GM19397 (cell line): ENCODE results near the gene VTI1A.

Source experiments
- ATAC-seq: cut with Tn5 transposase; IDR thresholded peaks from one replicate; pipeline ENCODE4 v1.9.1; 2021; ENCODE audit warnings: mild to moderate bottlenecking, moderate library complexity; ENCODE audit not compliant: unreplicated experiment

VTI1A gene

DNA sequence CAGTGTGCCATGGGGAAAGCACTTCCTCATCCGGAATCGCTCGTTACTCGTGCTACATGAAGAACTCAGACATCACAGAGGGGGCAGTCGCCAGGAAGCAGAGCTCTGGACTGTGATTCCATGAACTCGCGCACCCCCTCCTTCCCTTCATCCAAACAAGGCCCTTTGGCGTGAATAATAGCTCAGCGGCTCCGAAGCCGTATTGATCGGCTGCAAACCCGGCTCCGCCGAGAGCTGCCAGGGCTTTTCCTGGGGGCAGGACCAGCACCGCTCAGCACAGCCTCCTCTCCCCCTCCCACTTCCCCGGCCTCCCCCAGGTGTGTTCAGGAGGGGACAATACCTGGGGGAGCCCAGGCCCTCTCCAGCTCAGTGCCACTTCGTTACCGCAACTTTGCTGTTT, 374.0 kb downstream of the VTI1A start:
- no peak for ATAC-seq

DNA sequence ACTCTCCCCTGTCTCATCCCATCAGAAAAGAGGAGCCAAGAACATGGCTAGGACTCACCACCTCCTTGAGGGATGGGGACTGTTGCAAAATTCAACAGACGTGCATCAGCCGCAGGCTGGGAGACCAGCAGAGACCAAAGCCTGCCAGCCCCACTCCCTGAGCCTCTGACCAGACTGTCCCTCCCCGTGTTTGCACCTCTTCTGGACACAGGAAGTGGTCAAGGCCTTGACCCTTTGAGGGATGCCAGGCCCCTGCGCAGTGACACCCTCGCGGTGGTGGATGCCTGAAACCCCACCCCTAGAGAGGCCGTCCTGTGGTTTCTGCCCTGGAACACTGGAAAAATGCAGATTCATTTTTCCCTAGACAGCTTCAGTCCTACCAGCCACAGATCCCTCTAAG, 374.6 kb downstream of the VTI1A start:
- ATAC-seq: no peak

DNA sequence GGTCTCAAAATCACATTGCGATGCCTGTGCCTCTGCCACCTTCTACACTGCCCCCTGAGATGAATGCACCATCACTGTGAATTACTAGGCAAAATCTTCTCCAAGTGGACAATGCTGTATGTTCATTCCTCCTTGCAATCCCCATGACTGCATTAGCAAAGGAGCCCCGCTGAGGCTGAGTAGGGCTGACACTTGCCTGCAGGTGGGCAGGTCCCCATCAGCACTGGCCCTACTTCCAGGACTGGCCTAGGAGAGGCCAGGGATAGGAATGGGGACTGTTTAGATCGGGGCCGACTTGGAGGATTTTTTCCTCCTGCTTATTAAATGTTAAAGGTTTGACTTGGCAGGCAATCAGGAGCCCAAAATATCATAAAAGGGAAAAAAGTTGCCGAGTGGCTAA, 376.0 kb downstream of the VTI1A start:
- ATAC-seq: no peak

DNA sequence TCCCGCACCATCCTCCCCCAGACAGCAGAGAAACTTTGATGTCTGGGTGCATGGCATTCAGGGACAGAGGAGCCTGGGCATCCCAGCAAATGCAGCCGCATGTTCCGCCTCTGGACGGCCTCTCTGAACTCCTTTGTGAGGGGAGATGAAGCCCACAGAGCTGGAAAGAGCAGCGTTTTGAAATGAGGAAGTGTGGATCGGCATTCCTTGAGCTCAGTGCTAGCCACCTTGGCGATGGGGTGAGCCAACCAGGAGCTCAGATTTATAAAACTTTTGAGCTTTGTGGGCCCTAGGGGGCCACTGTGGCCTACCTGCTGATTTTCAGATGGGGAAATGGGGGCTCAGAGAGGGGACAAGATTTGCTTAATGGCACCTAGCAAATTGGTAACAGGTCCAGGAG, 376.6 kb downstream of the VTI1A start:
- no peak for ATAC-seq

DNA sequence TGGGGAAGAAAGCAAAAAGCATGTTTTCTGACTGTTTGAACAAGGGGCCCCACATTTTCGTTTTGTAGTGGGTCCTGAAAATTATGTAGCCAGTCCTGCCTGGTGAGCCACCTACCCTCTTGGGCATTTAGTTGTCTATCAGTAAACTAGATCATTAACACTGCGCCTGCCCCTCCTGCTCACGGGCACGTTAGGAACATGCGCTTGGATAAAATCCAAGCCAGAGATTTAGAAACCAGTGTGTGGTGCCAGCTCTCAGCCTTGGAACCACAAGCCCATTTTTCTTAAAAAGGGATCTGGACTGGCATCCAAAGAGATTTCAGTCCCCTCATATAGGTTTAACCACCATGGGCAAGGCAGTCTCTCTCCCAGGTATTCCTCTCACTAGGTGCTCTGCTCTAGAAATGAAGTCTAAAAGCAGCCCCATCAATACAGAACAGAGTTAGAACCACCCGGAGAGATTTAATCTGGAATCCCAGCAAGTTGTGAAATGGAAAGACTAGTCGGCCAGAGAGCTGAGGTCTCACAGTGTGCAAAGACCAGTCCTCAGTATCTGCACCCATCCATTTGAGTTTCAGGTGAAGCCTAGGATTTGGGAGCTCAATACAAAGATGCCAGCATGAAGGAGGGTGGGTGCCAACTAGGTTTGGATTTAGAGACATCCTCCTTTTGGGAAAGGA, 379.1 kb downstream of the VTI1A start:
- ATAC-seq: no peak

DNA sequence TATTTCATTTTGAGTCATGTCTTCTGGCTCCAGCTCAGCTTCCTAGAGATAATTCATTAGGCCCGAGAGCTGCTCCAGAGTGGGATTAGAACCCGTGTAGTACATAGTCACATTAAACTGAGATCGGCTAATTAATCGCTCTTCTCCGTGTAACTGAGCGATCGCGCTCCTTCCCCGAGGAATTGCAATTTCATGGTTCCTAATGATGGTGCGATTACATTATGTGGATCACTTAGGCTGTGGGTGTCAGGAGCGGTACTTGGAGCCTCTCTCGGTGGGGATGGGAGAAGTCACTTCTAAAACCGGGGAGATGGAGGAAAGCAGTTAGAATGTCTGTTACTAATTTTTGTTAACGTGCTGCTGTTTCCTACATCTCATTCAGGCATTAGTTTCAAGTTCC, 380.1 kb downstream of the VTI1A start:
- ATAC-seq: no peak

DNA sequence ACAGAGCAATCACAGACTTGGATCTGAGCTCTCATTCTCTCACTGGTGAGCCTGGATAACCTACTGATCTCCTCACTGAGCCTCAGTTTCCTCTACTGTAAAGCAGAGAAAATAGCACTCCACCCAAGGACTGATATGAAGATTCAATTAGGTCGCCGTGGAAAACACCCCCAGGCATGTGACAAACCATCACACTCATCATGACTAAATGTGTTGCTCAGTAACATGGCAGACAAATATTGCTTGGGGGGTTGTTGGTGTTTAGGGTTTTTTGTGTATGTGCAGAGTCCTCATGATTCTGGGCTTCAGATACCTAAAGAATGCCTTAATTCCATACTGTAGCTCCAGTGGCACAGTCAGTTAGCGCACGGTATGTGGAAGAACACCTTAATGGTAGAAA, 380.9 kb downstream of the VTI1A start:
- ATAC-seq: no peak

DNA sequence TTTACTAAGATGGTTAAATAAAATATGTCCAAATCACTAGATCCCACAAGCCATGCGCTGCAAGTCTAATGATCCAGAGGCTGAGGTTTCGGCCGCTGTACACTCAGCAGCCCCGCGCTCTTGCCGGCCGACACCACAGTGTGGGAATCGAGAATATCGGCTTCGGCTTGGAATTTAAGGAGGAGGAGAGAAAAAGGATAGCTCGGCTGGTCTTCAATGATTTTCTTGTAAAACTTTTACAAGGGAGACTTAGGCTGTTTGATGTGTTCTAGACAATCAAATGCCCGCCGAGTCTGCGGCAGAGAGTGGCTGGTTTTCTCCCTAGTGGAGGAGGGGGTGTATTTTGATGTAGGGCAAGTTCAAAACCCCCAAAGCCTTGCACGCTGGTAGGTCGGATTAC, 384.8 kb downstream of the VTI1A start:
- no peak for ATAC-seq

DNA sequence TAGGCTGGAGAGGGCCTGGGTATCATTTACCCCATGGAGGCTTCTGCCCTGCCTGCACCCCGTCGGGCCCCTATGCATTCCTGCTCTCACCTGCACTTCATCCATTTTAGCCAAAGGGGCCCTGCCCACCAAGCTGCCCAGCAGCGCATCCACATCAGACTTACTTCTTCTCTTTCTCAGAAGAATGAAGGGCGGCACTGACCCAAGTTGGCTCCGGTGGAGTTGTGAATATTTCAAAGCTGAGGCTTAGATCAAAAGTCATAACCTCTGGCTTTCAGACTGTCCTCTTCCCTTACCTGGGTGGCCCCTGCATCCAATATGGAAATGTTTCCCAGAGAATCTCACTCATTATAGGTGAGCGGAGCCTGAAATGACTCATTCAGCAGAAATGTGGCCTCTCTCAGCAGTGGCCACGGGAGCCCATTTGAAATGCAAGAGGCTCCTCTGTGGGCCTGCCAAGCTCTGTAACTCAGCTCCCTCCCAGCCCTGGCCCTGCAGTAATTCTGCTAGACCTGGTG, 385.4 kb downstream of the VTI1A start:
- ATAC-seq: no peak

DNA sequence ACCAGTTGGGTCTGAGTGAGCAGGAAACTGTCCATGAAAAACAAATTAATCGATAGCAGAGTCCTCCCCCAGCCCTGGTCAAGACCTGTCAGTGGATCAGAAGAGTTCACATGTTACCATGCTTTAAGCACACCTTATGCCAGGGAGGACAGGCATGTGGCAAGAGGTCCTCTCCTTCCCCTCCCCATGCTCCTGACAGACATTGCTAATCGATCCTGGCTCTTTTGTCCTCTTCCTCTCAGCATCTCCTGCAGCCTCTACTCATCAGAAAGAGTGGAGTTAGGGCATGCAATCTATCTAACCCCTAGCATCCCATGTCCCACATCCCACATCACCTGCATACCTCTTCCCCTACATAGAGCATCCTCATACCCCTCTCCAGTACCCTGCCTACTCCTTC, 385.9 kb downstream of the VTI1A start:
- no peak for ATAC-seq

DNA sequence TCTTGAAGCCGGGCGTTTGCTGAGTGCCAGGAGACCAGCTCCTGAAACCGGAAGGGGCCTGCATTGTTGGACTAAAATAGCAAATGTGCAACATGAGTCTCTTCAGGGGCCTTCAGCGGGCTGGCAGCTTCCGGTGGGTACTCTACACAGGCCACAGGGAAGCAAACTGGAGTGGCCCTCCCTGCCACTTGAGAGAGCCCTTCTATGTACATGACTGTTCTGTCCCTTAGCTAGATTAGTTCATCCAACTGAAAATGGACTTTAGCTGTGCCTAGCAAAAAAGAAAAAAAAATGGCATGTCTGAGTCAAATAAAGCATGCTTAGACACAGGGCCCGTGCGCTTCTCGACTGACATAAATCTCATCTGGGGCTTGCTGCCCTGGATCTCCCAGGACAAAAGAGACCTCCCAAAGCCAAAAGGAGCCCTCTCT, 387.8 kb downstream of the VTI1A start:
- peak; percentile 56 for ATAC-seq

DNA sequence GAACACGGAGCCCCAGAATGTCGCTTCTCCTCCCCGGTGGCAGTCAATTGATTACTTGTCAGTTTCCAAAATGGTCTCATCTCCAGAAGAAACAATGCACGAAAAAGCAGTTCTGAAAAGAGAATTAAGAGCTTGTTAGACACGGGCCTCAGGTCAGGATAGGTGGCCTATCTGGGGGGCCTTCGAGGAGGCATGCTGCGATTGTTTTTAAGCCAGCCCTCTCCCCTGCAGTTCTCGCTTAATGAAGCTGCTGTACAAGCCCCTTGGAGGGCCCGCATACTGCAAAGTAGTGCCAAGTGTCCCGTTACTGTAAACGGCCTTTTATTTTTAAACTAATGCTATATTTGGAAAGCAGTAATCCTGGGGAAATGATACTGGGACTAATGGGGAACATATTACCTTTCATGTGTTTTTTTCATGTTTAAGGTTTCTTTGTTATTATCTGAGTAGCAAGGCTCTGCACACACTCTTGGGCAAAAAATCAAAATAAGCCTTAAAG, 388.3 kb downstream of the VTI1A start:
- ATAC-seq: no peak

DNA sequence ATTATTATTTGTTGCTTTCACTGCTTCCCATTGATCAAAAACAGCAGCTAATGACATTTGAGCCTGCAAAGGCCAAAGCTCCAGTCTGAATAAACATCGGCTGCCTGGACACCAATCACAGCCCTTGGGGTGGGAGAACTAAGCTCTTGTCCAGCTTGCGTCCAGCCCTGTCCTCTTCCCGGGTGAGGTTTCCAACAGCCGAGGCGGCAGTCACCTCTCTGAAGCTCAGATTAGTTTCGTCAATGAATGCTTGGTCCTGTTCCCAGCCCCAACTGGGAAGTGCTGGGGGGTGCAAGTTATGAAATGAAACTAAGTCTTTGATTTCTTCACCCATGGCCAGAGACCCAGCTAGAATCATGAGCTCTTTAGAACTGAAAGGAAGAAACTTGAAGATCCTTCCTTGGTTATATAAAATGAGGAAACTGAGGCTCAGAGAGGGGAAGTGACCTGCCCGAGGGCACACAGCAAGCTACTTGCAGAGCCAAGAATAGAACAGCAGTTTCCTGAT, 389.0 kb downstream of the VTI1A start:
- no peak for ATAC-seq

DNA sequence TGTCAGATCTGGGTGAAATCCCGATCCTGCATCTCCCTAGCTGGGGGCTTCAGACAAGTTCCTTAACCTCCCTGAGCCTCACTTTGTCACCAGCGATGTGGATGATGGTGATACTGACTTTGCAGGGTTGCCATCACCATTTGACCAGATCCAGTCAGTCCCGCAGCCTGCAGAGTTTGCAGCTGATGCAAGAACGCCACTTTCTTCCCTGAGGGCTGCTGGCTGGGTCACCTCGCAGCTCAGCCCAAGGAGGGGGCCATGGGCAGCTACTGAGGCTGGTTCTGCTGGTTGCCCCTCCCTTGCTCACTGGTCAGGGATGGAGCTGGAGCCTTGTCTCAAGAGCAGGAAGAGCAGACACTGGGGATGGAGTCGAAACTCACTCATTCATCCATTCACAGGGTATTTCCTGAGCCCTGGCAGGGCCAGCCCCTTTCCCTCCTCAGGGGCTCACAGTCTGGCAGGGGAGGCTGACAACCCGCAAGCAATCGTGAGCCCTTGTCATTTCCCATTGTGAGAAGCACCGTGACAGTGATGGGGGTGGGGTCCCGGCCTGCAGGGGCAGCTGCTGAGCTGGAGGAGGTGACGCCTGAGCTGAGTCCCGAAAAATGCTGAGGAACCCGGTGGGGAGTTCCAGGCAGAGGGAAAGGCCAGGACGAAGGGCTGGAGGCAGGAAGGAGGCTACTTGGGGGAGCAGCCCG, 391.9 kb downstream of the VTI1A start:
- ATAC-seq: no peak

DNA sequence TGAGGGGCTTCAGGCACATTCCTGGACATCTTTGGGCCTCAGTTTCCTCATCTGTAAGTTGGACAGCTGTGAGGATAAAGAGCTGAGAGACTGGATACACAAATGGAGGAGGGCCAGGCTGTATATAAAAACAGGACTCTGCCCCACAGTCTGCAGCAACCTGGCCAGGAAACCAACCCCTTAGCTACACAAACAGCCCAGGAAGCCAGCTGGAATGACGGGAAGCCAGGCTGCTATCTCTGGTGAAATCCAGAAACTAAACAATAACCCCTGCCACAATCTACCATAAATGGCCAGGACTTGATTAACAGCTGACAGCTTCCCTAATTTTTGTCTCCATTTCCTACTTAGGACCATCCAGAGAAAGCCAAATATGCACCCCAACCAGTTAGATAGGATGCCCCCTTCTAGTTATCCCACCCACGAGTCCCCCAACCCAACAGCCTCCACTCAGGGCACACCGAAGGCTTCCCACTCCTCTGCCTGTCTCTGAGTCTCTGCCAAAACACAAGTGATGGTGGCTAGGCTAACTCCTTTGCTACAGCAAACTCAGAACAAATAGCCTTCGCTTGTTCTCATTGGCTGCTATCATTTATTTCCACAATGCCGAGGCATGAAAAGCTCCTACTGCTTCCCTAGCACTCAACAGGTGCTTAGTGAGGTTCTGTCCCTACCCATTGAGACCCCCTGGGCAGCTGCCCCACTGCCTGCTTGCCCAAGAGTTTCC, 393.1 kb downstream of the VTI1A start:
- ATAC-seq: no peak

DNA sequence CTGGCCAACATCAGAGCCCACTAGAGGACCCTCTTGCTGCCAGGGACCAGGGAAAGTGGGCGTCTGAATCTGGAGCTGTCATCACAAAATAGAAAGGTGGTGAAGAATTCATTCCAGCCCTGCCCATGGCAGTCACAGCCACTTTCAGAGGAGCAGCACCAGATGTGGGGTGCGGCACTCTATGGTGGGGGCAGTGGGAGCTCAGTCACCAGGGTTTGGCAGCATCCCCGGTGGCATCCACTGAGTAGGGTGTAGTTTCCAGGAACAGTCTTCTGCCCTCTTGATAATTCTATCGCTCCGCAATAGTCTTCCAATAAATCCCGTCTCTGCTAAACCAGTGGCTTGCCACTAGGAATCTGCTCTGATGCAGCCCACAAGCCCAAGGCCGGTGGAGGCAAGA, 394.5 kb downstream of the VTI1A start:
- ATAC-seq: no peak

DNA sequence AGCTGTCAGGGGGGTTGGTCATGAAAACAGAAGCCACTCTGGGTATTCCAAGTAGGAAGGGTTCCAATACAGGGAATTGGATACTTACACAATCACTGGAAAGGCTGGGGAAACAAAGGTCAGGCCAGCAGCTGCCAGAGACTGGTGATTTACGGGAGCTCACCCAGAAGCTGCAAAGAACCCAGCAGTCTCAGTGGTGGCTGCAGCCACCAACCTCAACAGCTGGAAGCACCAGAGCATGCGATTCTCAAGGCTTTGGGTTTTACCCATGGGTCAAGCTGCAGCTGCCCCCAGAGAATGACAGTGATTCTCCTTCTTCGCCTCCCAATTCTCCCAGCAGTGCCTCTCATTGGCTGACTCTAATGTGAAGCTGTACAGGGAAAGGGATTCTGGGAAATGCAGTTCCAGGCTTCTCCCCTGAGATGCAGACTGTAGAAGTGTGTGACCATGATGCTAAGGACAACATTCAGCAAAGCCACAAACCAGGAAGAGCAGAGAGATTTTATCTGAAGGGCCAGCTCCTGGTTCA, 395.9 kb downstream of the VTI1A start:
- ATAC-seq: peak; percentile 99

DNA sequence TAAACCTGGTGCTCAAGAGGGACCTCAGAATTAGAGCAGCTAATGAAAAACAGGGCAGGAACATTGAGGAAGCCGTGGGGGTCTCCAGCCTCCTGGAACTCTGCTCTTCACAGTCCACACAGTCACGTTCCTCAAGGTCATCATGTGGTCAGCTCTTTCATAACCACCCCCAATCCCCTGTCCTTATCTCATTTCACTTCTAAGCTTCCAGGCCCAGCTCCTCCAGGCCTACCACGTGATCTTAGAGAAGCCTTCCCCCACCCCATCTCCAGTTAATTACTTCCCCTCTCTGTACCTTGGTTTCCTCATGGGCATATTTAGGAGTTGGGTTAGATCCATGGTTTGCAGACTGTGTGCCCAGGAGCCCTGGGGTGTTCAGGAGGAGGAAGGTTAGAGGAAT, 396.6 kb downstream of the VTI1A start:
- ATAC-seq: no peak

DNA sequence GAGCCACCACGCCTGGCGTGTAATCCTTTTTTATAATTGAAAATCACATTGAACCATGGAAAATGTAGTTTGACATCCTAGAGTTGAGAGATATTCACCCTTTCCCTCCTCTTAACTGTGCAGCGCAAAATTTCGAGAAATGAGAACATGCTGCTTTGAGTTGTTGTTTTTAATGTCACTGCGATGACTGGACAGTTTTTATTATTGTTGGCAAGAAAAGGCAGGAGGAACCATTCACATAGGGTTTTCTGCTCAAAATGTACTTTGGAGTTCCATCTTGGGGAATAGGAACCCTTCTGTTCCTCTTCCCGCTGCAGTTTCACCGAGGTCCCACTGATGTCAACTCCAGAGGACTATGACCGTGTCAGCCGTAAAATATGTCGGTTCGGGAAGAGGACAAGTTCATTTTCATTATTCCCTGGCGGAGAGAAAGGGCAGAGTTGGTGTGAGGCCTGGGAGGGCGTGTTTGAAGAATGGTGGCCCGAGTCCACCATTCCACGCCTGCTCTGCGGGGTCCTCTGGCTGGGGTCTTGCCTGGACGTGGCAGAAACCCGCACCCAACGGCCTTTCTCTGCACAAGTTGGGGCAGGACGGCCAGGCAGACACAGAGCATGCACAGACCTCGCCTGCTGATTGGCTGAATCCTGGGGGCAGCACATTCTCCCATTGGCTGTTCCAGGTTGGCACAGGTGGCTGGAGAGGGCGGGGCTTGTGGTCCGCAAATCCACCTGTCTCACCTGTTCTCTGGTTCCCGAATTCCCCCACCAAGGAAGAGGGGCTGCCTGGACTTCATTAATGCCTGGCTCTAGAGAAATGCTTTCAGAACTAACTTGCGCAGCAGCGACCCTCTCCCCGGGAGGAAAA, 397.9 kb downstream of the VTI1A start:
- no peak for ATAC-seq

DNA sequence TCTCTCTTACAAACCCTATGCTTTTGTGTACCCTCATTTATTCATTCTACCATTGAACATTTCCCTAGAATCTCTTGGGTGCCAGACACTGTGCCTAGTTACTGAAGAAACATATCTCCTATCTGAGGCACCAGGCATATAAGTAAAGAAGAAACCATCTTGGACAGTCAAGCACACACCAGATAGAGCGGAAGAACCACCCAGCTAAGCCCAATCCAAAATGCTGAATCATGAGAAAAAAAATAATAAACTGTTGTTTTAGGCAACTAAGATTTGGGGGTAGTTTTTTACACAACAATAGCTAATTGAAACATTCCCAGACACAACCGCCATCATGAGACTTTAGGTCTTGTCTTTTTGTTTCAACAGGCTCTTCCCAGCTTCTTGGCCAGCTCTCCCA, 400.8 kb downstream of the VTI1A start:
- ATAC-seq: no peak
